ENCODE measurements around the gene EXOSC10. TPM values are rescaled to one million over a fixed set of nuclear protein-coding genes. Genes with fewer than 3 reads are reported as not detected.
A peak's percentile ranks its signal among the peaks of the same experiment; 100 is the strongest.

EXOSC10 gene
- total RNA-seq, 4 donors from 2014 or later = 32.0 to 62.4 (median 40.8) TPM

DNA sequence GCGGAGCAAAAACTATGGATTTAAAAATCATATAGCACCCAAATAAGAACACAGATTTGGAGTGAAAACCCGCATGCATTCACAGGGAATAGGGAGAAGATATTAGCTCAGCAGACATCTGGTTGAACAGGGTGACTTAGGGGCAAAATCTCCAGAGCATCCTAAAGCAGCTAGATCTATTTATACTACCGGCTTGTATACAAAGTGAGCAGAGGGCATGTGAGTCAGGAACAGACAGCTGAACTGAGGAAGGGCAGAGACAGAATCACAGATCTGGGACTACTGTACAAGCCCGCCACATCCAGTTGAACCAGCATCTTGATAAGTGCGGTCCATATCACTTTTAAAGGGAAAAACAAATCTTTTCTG, 35.2 kb upstream of the EXOSC10 start:
- peaks cover 7 to 90% (median 23%) of the 10 kb centered on the region in 3 donors for H3K36me3 ChIP-seq

GRCh38 chr1:11134251-11134897, 34.7 kb upstream of the EXOSC10 start:
- DNase-seq = no peak
- H3K36me3 ChIP-seq = peaks cover 12 to 90% (median 24%) of the 10 kb centered on the region in 3 donors

More for the DNA sequence above, 35.2 kb upstream of the EXOSC10 start:
- H3K4me1 ChIP-seq = peaks cover 0 to 40% (median 4%) of the 10 kb centered on the region in 3 donors
- intact Hi-C loops (cut with DNase I) = no loop called here
- no peak for TF ChIP-seq POLR2A (IDR thresholded peaks at IDR 0.05)
- TF ChIP-seq CTCF (IDR thresholded peaks at IDR 0.05) = no peak
- WGBS, 2 donors = 49 to 65% methylated on average over 5 of the region's 5 CpGs
- H3K4me3 ChIP-seq = no peak overlapping the region
- no peak for DNase-seq
- H3K9me3 ChIP-seq = no peaks in the 10 kb centered on the region
- H3K27ac ChIP-seq = no peak overlapping the region
- no peaks in the 10 kb centered on the region for H3K27me3 ChIP-seq

DNA sequence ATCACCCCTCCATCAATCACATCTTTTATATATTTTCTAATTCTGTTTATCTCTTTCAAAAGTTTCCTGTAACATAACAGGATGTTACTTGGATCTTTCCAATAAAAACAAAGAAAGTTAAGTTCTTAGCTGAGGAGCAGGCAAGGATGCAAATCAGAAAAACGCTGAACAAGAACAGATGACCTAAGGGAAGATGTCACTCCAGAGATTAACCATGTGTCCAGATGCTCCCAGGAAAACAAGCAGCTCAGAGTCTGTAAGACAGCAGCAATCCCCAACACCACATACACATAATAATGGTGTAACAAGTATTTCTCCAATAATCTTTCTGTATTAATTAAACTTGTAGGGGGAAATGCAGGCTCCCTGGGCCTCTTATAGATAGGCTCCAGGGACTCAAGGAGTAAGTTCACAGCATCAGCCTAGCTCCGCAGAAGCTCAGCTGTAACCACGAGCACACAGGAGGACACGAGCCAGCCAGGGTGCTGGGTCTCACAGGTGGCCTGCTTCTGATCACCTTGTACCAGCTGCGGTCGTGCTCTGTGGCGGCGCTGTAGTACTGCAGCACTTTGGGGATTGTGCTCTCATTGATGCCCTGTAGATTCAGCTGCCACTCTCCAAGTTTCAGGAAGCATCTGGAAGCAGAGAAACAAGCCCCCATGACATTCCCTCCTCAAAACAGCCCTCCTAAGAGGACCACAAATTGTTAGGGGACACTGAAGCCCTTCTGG, 33.1 kb upstream of the EXOSC10 start:
- DNase-seq = no peak
- Histone ChIP-seq H3K4me1 (peaks cover 0 to 27% (median 0%) of the 10 kb centered on the region in 3 donors), H3K27me3 (no peaks in the 10 kb centered on the region), H3K36me3 (peaks cover 15 to 90% (median 34%) of the 10 kb centered on the region in 3 donors), H3K9me3 (no peaks in the 10 kb centered on the region), H3K27ac (peak overlapping the region in 2 of 4 donors; percentile 11 to 49), H3K4me3 (no peak overlapping the region)
- TF ChIP-seq CTCF (IDR thresholded peaks at IDR 0.05) = no peak
- TF ChIP-seq POLR2A (IDR thresholded peaks at IDR 0.05) = no peak
- intact Hi-C loops (cut with DNase I) = no loop called here
- WGBS, 2 donors = 78 to 83% methylated on average over 4 to 8 of the region's 8 CpGs

More at GRCh38 chr1:11134251-11134897, 34.7 kb upstream of the EXOSC10 start:
- Histone ChIP-seq H3K9me3 (no peaks in the 10 kb centered on the region), H3K4me1 (peaks cover 0 to 34% (median 3%) of the 10 kb centered on the region in 3 donors), H3K27ac (peak overlapping the region in 2 of 4 donors; percentile 3 to 8), H3K4me3 (no peak overlapping the region), H3K27me3 (no peaks in the 10 kb centered on the region)
- 22 to 41% methylated on average over 1 to 4 of the region's 5 CpGs for WGBS, 2 donors
- intact Hi-C loops (cut with DNase I) = no loop called here
- TF ChIP-seq POLR2A (IDR thresholded peaks at IDR 0.05) = no peak
- no peak for TF ChIP-seq CTCF (IDR thresholded peaks at IDR 0.05)

DNA sequence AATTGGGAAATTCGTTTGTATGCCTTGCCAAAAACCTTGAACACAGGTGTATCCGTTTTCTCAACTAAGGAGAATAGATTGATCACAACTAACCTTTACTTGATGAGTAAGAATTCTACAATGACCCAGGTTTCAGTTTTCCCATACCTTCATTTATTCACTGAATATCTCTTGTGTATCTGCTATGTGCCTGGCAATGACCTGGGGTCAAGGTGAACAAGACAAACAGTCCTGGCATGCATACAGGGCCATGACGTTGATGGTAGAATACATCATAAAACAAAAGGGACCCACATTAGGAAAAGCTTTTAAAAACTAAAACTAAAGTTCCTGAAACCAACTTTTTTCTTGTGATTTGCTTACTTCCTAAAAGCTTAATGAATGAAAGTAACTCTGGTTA, 32.1 kb upstream of the EXOSC10 start:
- no peaks in the 10 kb centered on the region for H3K9me3 ChIP-seq
- H3K4me1 ChIP-seq = peaks cover 0 to 27% (median 0%) of the 10 kb centered on the region in 3 donors
- 60 to 71% methylated on average over 3 of the region's 3 CpGs for WGBS, 2 donors
- intact Hi-C loops (cut with DNase I) = no loop called here
- TF ChIP-seq POLR2A (IDR thresholded peaks at IDR 0.05) = no peak
- TF ChIP-seq CTCF (IDR thresholded peaks at IDR 0.05) = no peak
- peaks cover 15 to 90% (median 43%) of the 10 kb centered on the region in 3 donors for H3K36me3 ChIP-seq
- no peak overlapping the region for H3K4me3 ChIP-seq
- no peaks in the 10 kb centered on the region for H3K27me3 ChIP-seq
- DNase-seq = no peak
- H3K27ac ChIP-seq = no peak overlapping the region

DNA sequence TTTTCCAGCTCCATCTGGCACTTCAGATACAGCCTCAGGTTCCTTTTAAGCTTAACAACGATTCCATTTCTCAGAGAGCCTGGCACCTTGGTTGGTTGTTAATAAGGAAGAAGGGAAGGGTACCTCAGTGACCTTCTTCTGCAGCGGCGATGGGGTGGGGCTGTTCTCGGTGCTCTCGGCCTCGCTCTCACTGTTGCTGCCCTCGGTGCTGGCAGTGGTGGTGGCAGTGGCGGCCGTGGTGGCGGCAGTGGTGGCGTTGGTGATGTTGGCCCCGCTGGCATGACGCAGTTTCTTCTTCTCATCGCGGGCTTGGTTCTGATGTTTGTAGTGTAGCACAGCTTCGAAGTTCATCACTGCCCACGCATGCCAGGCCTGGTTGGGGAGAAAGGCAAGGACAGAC, 30.7 kb upstream of the EXOSC10 start:
- Histone ChIP-seq H3K27ac (no peak overlapping the region), H3K4me3 (no peak overlapping the region), H3K27me3 (no peaks in the 10 kb centered on the region), H3K36me3 (peaks cover 15 to 90% (median 49%) of the 10 kb centered on the region in 3 donors), H3K9me3 (no peaks in the 10 kb centered on the region), H3K4me1 (peaks cover 0 to 27% (median 0%) of the 10 kb centered on the region in 3 donors)
- 90 to 93% methylated on average over 4 to 12 of the region's 17 CpGs for WGBS, 2 donors
- DNase-seq = no peak
- intact Hi-C loops (cut with DNase I) = no loop called here
- TF ChIP-seq CTCF (IDR thresholded peaks at IDR 0.05) (no peak), POLR2A (IDR thresholded peaks at IDR 0.05) (no peak)

Data from esophagus squamous epithelium (tissue), 5 donors.